SK-N-SH (cell line): ENCODE data around the gene BRAT1. TPM values are rescaled to one million over a fixed set of nuclear protein-coding genes. Genes with fewer than 3 reads are reported as not detected.

ENCODE experiments used
- CTCF ChIA-PET: fragments of 300-600, 350-600 bp; formaldehyde crosslinking; extraction: SDS; loops from one replicate; lab custom pipeline; 2021; lab: Yijun Ruan, JAX
- POLR2A ChIA-PET: fragments of 350-600 bp; sonication (Branson Sonifier 250); formaldehyde crosslinking; extraction: SDS; loops from one replicate; lab custom pipeline; 2020; ENCODE audit warnings: antibody characterized with exemption, inconsistent platforms; lab: Yijun Ruan, JAX
- DNase-seq: peaks from one replicate; pipeline ENCODE4 v3.0.0; 2012
- H2AFZ ChIP-seq: fragments of 200-600 bp; sonication (generic); 2 replicates; pipeline ENCODE4 v1.8.1; 2016; ENCODE audit warnings: antibody characterized with exemption, mild to moderate bottlenecking, low read depth
- H3F3A ChIP-seq: fragments of 200-600 bp; sonication (generic); replicated peaks from 2 replicates; pipeline ENCODE3; 2016; ENCODE audit warnings: antibody characterized with exemption, mild to moderate bottlenecking; ENCODE audit not compliant: insufficient read depth
- H3K27ac ChIP-seq, 2 experiments: fragments of 200-500 bp in 1 of 2; fragments of 200-600 bp in 1 of 2; sonication (Bioruptor generic) in 1 of 2; sonication (generic), shearing (Covaris generic) in 1 of 2; 2 replicates each; pipeline versions ENCODE4 v1.5.1 to v1.6.1; 2014 to 2016; ENCODE audit warnings: low read depth in 2 of 2, inconsistent platforms in 1 of 2, low read length in 1 of 2, mild to moderate bottlenecking in 1 of 2, mixed read lengths in 1 of 2
- H3K27me3 ChIP-seq: fragments of 200-600 bp; sonication (generic), shearing (Covaris generic); 2 replicates; pipeline ENCODE4 v1.6.1; 2016; ENCODE audit warnings: mixed run types; ENCODE audit not compliant: insufficient read depth
- H3K36me3 ChIP-seq, 2 experiments: fragments of 200-500 bp in 1 of 2; fragments of 200-600 bp in 1 of 2; sonication (Bioruptor generic) in 1 of 2; sonication (generic) in 1 of 2; replicated peaks in 1 of 2; 2 replicates each; pipeline versions ENCODE3 to v1.5.1; 2014 to 2016; ENCODE audit warnings: low read length in 1 of 2, mild to moderate bottlenecking in 1 of 2; ENCODE audit not compliant: insufficient read depth in 2 of 2, control insufficient read depth in 1 of 2
- H3K4me1 ChIP-seq, 2 experiments: fragments of 200-500 bp in 1 of 2; fragments of 200-600 bp in 1 of 2; sonication (Bioruptor generic) in 1 of 2; sonication (generic), shearing (Covaris generic) in 1 of 2; 2 replicates each; pipeline versions ENCODE4 v1.5.1 to v1.6.1; 2014 to 2016; ENCODE audit warnings: low read depth in 1 of 2, low read length in 1 of 2, mixed run types in 1 of 2; ENCODE audit not compliant: insufficient read depth in 2 of 2, control insufficient read depth in 1 of 2
- H3K4me2 ChIP-seq: fragments of 200-600 bp; sonication (generic), shearing (Covaris generic); 2 replicates; pipeline ENCODE4 v1.6.1; 2017; ENCODE audit warnings: mixed run types
- H3K4me3 ChIP-seq, 2 experiments: fragments of 200-500 bp in 1 of 2; fragments of 200-600 bp in 1 of 2; sonication (Bioruptor generic) in 1 of 2; sonication (generic), shearing (Covaris generic) in 1 of 2; 2 replicates each; pipeline versions ENCODE4 v1.5.1 to v1.8.1; 2014 to 2016; ENCODE audit warnings: low read depth in 2 of 2, inconsistent platforms in 1 of 2, low read length in 1 of 2, mild to moderate bottlenecking in 1 of 2, mixed read lengths in 1 of 2, moderate library complexity in 1 of 2
- H3K79me2 ChIP-seq: fragments of 200-600 bp; sonication (generic); 2 replicates; pipeline ENCODE4 v1.8.1; 2017; ENCODE audit warnings: mild to moderate bottlenecking; ENCODE audit not compliant: insufficient read depth
- H3K9ac ChIP-seq: fragments of 200-600 bp; sonication (generic); 2 replicates; pipeline ENCODE4 v1.6.1; 2017; ENCODE audit warnings: mixed run types
- H3K9me2 ChIP-seq: fragments of 200-600 bp; sonication (generic); 2 replicates; pipeline ENCODE4 v1.6.1; 2017; ENCODE audit warnings: mixed run types
- H3K9me3 ChIP-seq: fragments of 200-600 bp; sonication (generic); 2 replicates; pipeline ENCODE4 v1.6.1; 2017; ENCODE audit warnings: mixed run types, mild to moderate bottlenecking, moderate library complexity
- H4K20me1 ChIP-seq: fragments of 200-600 bp; sonication (generic); 2 replicates; pipeline ENCODE4 v1.6.1; 2017; ENCODE audit warnings: mild to moderate bottlenecking, mixed run types; ENCODE audit not compliant: insufficient read depth
- CHD2 ChIP-seq: fragments of 150-350 bp; IDR thresholded peaks from 2 replicates; pipeline ENCODE4 v1.6.1; 2018; ENCODE audit warnings: low read length; ENCODE audit not compliant: partially characterized antibody
- ELF1 ChIP-seq: IDR thresholded peaks from 2 replicates; pipeline ENCODE4 v1.4.0; 2012
- GATA2 ChIP-seq: sonication (generic); formaldehyde crosslinking; IDR thresholded peaks from 2 replicates; pipeline ENCODE4 v1.5.0; 2020; ENCODE audit warnings: mild to moderate bottlenecking, missing genetic modification reagents
- MEF2A ChIP-seq: IDR thresholded peaks from 2 replicates; pipeline ENCODE4 v1.4.0; 2012; ENCODE audit warnings: low read depth, borderline replicate concordance
- MXI1 ChIP-seq: IDR thresholded peaks from 2 replicates; pipeline ENCODE4 v1.6.1; 2012; ENCODE audit warnings: mild to moderate bottlenecking, low read depth, low read length, improper control_type of control experiment
- NFIC ChIP-seq: IDR thresholded peaks from 2 replicates; pipeline ENCODE4 v1.4.0; 2012; ENCODE audit warnings: borderline replicate concordance
- POLR2AphosphoS5 ChIP-seq: IDR thresholded peaks from 2 replicates; pipeline ENCODE4 v1.6.1; 2012; ENCODE audit warnings: low read depth, low read length
- RCOR1 ChIP-seq: fragments of 150-350 bp; IDR thresholded peaks from 2 replicates; pipeline ENCODE4 v1.6.1; 2017; ENCODE audit warnings: antibody characterized with exemption, low read length
- RXRA ChIP-seq: IDR thresholded peaks from 2 replicates; pipeline ENCODE4 v1.4.0; 2012; ENCODE audit warnings: low read depth, mild to moderate bottlenecking, borderline replicate concordance
- SIN3A ChIP-seq: IDR thresholded peaks from 2 replicates; pipeline ENCODE4 v1.6.1; 2012; ENCODE audit warnings: low read depth, mild to moderate bottlenecking, low read length, moderate library complexity, borderline replicate concordance
- TAF1 ChIP-seq: IDR thresholded peaks from 2 replicates; pipeline ENCODE4 v1.6.1; 2012; ENCODE audit warnings: low read depth, mild to moderate bottlenecking, low read length, moderate library complexity, borderline replicate concordance
- TEAD4 ChIP-seq: IDR thresholded peaks from 2 replicates; pipeline ENCODE4 v1.4.0; 2012; ENCODE audit warnings: mild to moderate bottlenecking, borderline replicate concordance; ENCODE audit not compliant: insufficient read depth
- WGBS: methylation state at CpG from one replicate; pipeline ENCODE4 v1.1.6; 2017; ENCODE audit warnings: low lambda C conversion rate; 5-methylcytosine and 5-hydroxymethylcytosine counted together
- polyA plus RNA-seq, 3 experiments: library from polyadenylated mRNA; depleted of rRNA; stranded (reverse); fragments of >200 nt; gene quantifications; 2 replicates each; pipeline ENCODE4 v1.2.3, GENCODE V29; 2012
- TF ChIP-seq, protein P1 (sequence below): IDR thresholded peaks from 2 replicates; pipeline ENCODE4; 2012
- TF ChIP-seq, protein P2 (sequence below): fragments of 150-350 bp; IDR thresholded peaks from 2 replicates; pipeline ENCODE4 v1.6.1; 2016; ENCODE audit warnings: mild to moderate bottlenecking, low read depth, low read length
- TF ChIP-seq, protein P3 (sequence below): IDR thresholded peaks from 2 replicates; pipeline ENCODE4 v1.4.0; 2012; ENCODE audit warnings: low read depth

BRAT1 gene
- polyA plus RNA-seq, 1 of the 3 experiments (the other 2 are of a cell fraction): 36.2 TPM

- TF ChIP-seq TEAD4 (no peak), TAF1 (no peak), RCOR1 (no peak), ELF1 (no peak), POLR2AphosphoS5 (no peak), MEF2A (no peak), NFIC (no peak), MXI1 (no peak), SIN3A (no peak), GATA2 (CRISPR knock-in tag) (no peak)
- TF ChIP-seq, protein P1, sequence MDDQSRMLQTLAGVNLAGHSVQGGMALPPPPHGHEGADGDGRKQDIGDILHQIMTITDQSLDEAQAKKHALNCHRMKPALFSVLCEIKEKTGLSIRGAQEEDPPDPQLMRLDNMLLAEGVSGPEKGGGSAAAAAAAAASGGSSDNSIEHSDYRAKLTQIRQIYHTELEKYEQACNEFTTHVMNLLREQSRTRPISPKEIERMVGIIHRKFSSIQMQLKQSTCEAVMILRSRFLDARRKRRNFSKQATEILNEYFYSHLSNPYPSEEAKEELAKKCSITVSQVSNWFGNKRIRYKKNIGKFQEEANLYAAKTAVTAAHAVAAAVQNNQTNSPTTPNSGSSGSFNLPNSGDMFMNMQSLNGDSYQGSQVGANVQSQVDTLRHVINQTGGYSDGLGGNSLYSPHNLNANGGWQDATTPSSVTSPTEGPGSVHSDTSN: no peak
- TF ChIP-seq, protein P2, sequence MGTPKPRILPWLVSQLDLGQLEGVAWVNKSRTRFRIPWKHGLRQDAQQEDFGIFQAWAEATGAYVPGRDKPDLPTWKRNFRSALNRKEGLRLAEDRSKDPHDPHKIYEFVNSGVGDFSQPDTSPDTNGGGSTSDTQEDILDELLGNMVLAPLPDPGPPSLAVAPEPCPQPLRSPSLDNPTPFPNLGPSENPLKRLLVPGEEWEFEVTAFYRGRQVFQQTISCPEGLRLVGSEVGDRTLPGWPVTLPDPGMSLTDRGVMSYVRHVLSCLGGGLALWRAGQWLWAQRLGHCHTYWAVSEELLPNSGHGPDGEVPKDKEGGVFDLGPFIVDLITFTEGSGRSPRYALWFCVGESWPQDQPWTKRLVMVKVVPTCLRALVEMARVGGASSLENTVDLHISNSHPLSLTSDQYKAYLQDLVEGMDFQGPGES: no peak
Measured at GRCh38 chr7:2510909-2511768, 44.2 kb downstream of the BRAT1 start (continued).

- Histone ChIP-seq H3K27me3 (no peaks in the 10 kb centered on the region), H3K4me3 (no peak overlapping the region), H3K9me3 (no peaks in the 10 kb centered on the region), H4K20me1 (no peaks in the 10 kb centered on the region), H3F3A (peaks cover 7% of the 10 kb centered on the region), H3K9me2 (no peaks in the 10 kb centered on the region), H3K36me3 (no peaks in the 10 kb centered on the region), H3K27ac (peak overlapping the region in 1 of 2 experiments; percentile 67; a peak in 1 of 4 replicates), H3K4me2 (no peak overlapping the region), H3K4me1 (peaks cover 5 to 69% of the 10 kb centered on the region in 2 experiments; a peak in 2 of 4 replicates), H2AFZ (no peak overlapping the region), H3K79me2 (no peaks in the 10 kb centered on the region), H3K9ac (no peak overlapping the region)
- 89% methylated on average over 11 of the region's 13 CpGs for WGBS
- no peak for DNase-seq
- ChIA-PET CTCF (interaction anchor here (1.0 to 1.5 kb wide), 5 partner anchors 32 to 161 kb away, joined by 3 to 9 read pairs (median 4); no protein-coding TSS in a partner anchor), POLR2A (no interaction called here)
- TF ChIP-seq CHD2 (no peak), RXRA (no peak)
- TF ChIP-seq, protein P3, sequence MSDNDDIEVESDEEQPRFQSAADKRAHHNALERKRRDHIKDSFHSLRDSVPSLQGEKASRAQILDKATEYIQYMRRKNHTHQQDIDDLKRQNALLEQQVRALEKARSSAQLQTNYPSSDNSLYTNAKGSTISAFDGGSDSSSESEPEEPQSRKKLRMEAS: no peak
Measured at GRCh38 chr7:2510130-2510776, 45.1 kb downstream of the BRAT1 start.
